Mononuclear cell (primary cell): ENCODE data around the gene CACNA1G. TPM values are rescaled to one million over a fixed set of nuclear protein-coding genes. Genes with fewer than 3 reads are reported as not detected.

Experiments
- H3K27me3 ChIP-seq: 2 replicates; pipeline ENCODE4 v1.6.0; 2011; ENCODE audit warnings: low read length, control low read depth; ENCODE audit not compliant: insufficient read depth
- H3K4me1 ChIP-seq: 2 replicates; pipeline ENCODE4 v1.5.1; 2011; ENCODE audit warnings: mild to moderate bottlenecking, low read length, control low read depth; ENCODE audit not compliant: insufficient read depth
- H3K4me3 ChIP-seq: 2 replicates; pipeline ENCODE4 v1.5.1; 2011; ENCODE audit warnings: mild to moderate bottlenecking, low read length, moderate library complexity
- H3K9me3 ChIP-seq: 2 replicates; pipeline ENCODE4 v1.5.1; 2011; ENCODE audit warnings: low read depth, mild to moderate bottlenecking, control low read depth, low read length
- total RNA-seq: library from RNA; depleted of rRNA; stranded (reverse); fragments of >200 nt; gene quantifications from one replicate; pipeline ENCODE4 v1.2.3, GENCODE V29; 2012

CACNA1G gene
- total RNA-seq, 1 donor = under 0.01 TPM

GRCh38 chr17:50564916-50565315, 4.4 kb downstream of the CACNA1G start:
- Histone ChIP-seq H3K4me3 (no peak overlapping the region), H3K27me3 (peaks cover 41% of the 10 kb centered on the region), H3K4me1 (peaks cover 11% of the 10 kb centered on the region), H3K9me3 (no peaks in the 10 kb centered on the region)

GRCh38 chr17:50565402-50566350, 5.2 kb downstream of the CACNA1G start:
- Histone ChIP-seq H3K4me1 (peaks cover 4% of the 10 kb centered on the region), H3K27me3 (peaks cover 38% of the 10 kb centered on the region), H3K4me3 (no peak overlapping the region), H3K9me3 (no peaks in the 10 kb centered on the region)

GRCh38 chr17:50566886-50567285, 6.4 kb downstream of the CACNA1G start:
- Histone ChIP-seq H3K4me3 (no peak overlapping the region), H3K4me1 (no peaks in the 10 kb centered on the region), H3K27me3 (peaks cover 34% of the 10 kb centered on the region), H3K9me3 (no peaks in the 10 kb centered on the region)

DNA sequence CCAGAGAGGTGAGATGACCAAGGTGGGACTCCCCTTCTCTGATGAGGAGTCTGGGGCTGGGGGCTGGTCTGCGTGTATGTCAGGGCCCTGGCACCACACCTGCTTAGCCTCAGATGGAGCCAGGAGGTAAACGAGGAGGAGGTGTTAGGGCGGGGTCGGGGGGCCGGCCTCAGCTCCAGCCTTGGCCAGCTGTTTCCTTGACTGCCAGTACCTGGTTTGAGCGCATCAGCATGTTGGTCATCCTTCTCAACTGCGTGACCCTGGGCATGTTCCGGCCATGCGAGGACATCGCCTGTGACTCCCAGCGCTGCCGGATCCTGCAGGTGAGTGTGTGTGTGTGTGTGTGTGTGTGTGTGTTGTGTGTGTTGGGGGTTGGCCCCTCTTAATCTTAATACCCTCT, 8.1 kb downstream of the CACNA1G start:
- no peak overlapping the region for H3K4me3 ChIP-seq
- H3K27me3 ChIP-seq = peaks cover 18% of the 10 kb centered on the region
- no peaks in the 10 kb centered on the region for H3K9me3 ChIP-seq

DNA sequence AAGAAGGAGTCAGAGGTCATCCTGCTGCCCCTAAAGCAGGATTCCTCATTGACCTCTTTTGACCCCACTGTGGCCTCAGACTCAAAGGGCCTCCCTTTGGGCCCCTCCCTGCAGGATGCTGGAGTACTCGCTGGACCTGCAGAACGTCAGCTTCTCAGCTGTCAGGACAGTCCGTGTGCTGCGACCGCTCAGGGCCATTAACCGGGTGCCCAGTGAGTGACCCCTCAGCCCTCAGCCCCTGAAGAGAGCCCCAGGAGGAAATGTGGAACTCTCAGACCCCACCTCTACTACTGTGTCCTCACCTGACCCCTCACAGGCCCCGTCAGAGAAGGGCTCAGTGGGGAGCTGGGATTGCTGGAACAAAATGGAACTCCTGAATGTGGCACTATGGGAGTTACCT, 9.1 kb downstream of the CACNA1G start:
- Histone ChIP-seq H3K9me3 (no peaks in the 10 kb centered on the region), H3K27me3 (peaks cover 11% of the 10 kb centered on the region), H3K4me1 (no peaks in the 10 kb centered on the region), H3K4me3 (no peak overlapping the region)

More for the DNA sequence above, 8.1 kb downstream of the CACNA1G start:
- H3K4me1 ChIP-seq = no peaks in the 10 kb centered on the region

- H3K4me3 ChIP-seq = no peak overlapping the region
- H3K9me3 ChIP-seq = no peaks in the 10 kb centered on the region
- H3K4me1 ChIP-seq = no peaks in the 10 kb centered on the region
- peaks cover 9% of the 10 kb centered on the region for H3K27me3 ChIP-seq
Observed at GRCh38 chr17:50570032-50570431, 9.5 kb downstream of the CACNA1G start.

GRCh38 chr17:50570528-50570927, 10.0 kb downstream of the CACNA1G start:
- Histone ChIP-seq H3K27me3 (peaks cover 7% of the 10 kb centered on the region), H3K4me1 (no peaks in the 10 kb centered on the region), H3K9me3 (no peaks in the 10 kb centered on the region), H3K4me3 (no peak overlapping the region)

- Histone ChIP-seq H3K4me1 (no peaks in the 10 kb centered on the region), H3K4me3 (no peak overlapping the region), H3K9me3 (no peaks in the 10 kb centered on the region), H3K27me3 (no peaks in the 10 kb centered on the region)
Observed at GRCh38 chr17:50571681-50572080, 11.2 kb downstream of the CACNA1G start.

- Histone ChIP-seq H3K4me1 (no peaks in the 10 kb centered on the region), H3K9me3 (no peaks in the 10 kb centered on the region), H3K4me3 (no peak overlapping the region)
Observed at GRCh38 chr17:50572541-50572940, 12.0 kb downstream of the CACNA1G start.

GRCh38 chr17:50573866-50574611, 13.5 kb downstream of the CACNA1G start:
- H3K27me3 ChIP-seq = no peaks in the 10 kb centered on the region
- no peaks in the 10 kb centered on the region for H3K9me3 ChIP-seq
- no peak overlapping the region for H3K4me3 ChIP-seq
- no peaks in the 10 kb centered on the region for H3K4me1 ChIP-seq

More at GRCh38 chr17:50572541-50572940, 12.0 kb downstream of the CACNA1G start:
- H3K27me3 ChIP-seq = no peaks in the 10 kb centered on the region

- H3K27me3 ChIP-seq = no peaks in the 10 kb centered on the region
- H3K4me1 ChIP-seq = no peaks in the 10 kb centered on the region
- no peak overlapping the region for H3K4me3 ChIP-seq
- H3K9me3 ChIP-seq = no peaks in the 10 kb centered on the region
Observed at GRCh38 chr17:50575581-50576210, 15.2 kb downstream of the CACNA1G start.

DNA sequence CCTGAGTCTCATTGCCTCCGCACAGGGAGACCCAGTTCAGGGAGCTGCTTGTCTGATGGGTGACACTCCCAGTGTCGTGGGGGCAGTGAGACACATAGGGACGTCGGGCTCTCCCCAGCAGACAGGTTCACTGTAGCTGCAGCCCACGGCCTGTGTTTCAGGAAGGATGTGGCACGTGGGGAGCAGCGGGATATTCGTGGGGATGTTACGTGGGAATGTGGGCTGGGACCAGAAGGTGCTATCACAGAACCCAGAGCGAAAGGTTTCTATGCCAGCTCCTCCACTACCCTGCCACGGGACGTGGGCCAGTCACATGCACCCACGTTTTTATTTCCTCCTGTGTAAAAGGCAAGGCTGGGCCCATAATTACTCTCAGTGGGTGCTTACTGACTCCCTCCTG, 16.3 kb downstream of the CACNA1G start:
- no peaks in the 10 kb centered on the region for H3K4me1 ChIP-seq

DNA sequence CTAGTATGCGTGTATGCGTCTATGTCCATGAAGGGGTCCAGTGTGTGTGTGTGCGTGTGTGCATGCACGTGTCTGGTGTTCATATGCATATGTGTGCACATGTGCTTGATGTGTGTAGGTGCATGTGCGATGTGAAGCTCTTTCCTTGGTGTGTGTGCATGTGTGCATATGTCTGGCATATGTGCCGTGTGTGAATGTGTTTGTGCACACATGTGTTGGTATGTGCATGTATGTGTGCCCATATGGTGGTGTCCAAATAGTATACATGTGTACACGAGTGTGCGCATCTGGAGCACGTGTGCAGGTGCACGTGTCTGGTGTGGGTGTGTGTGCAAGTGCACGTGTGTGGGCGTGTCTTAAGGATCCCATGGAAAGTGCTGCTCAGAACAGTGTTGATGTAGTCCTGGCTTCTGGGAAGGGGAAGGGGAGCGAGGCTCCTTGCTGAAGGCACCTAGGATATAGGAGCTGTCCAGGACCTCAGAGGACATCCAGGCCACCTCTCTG, 17.0 kb downstream of the CACNA1G start:
- H3K4me1 ChIP-seq = no peaks in the 10 kb centered on the region
- H3K4me3 ChIP-seq = no peak overlapping the region
- H3K9me3 ChIP-seq = no peaks in the 10 kb centered on the region
- H3K27me3 ChIP-seq = no peaks in the 10 kb centered on the region

More for the DNA sequence above, 16.3 kb downstream of the CACNA1G start:
- Histone ChIP-seq H3K9me3 (no peaks in the 10 kb centered on the region), H3K27me3 (no peaks in the 10 kb centered on the region), H3K4me3 (no peak overlapping the region)

GRCh38 chr17:50578173-50578572, 17.7 kb downstream of the CACNA1G start:
- Histone ChIP-seq H3K9me3 (no peaks in the 10 kb centered on the region), H3K4me3 (no peak overlapping the region), H3K4me1 (no peaks in the 10 kb centered on the region), H3K27me3 (no peaks in the 10 kb centered on the region)

- no peaks in the 10 kb centered on the region for H3K4me1 ChIP-seq
- no peaks in the 10 kb centered on the region for H3K27me3 ChIP-seq
- no peaks in the 10 kb centered on the region for H3K9me3 ChIP-seq
- no peak overlapping the region for H3K4me3 ChIP-seq
Observed at GRCh38 chr17:50579399-50579798, 18.9 kb downstream of the CACNA1G start.
